Esophagus squamous epithelium (tissue), 5 donors: ENCODE data around the gene CHST11. TPM values are rescaled to one million over a fixed set of nuclear protein-coding genes. Genes with fewer than 3 reads are reported as not detected.

Experiments
- DNase-seq: peaks from one replicate; lab custom pipeline; 2025; lab: John Stamatoyannopoulos, UW
- H3K27ac ChIP-seq, 4 donors: fragments of 200-600 bp; sonication (generic); one replicate each; pipeline ENCODE4 v1.5.1; 2016 to 2019; ENCODE audit warnings: mild to moderate bottlenecking in 1 of 4
- H3K27me3 ChIP-seq, 4 donors: fragments of 200-600 bp; sonication (generic); 1 replicate in 3 of 4; 2 replicates in 1 of 4; pipeline versions ENCODE4 v1.5.1 to v1.6.0; 2017 to 2021; ENCODE audit warnings: antibody characterized with exemption in 1 of 4
- H3K36me3 ChIP-seq, 3 donors: fragments of 200-600 bp; sonication (generic); one replicate each; pipeline ENCODE4 v1.5.1; 2016 to 2019
- H3K4me1 ChIP-seq, 3 donors: fragments of 200-600 bp; sonication (generic); one replicate each; pipeline ENCODE4 v1.5.1; 2017 to 2019
- H3K4me3 ChIP-seq, 4 donors: fragments of 200-600 bp; sonication (generic); 1 replicate in 3 of 4; 2 replicates in 1 of 4; pipeline ENCODE4 v1.5.1; 2016 to 2019; ENCODE audit warnings: mild to moderate bottlenecking in 2 of 4, moderate library complexity in 1 of 4
- H3K9me3 ChIP-seq, 3 donors: fragments of 200-600 bp; sonication (generic); one replicate each; pipeline ENCODE4 v1.5.1; 2016 to 2019
- POLR2A ChIP-seq, 4 donors: fragments of 450-650 bp; IDR thresholded peaks; one replicate each; pipeline ENCODE4 v1.6.1; 2017; ENCODE audit warnings: antibody characterized with exemption in 4 of 4, mild to moderate bottlenecking in 4 of 4, moderate library complexity in 3 of 4
- WGBS, 2 donors: methylation state at CpG; one replicate each; pipeline ENCODE4 v1.1.5; 2018; 5-methylcytosine and 5-hydroxymethylcytosine counted together
- intact Hi-C: fragments of 100-400 bp; cut with DNase I; formaldehyde crosslinking; loops from one replicate; pipeline ENCODE4 v1.15.0; 2022
- total RNA-seq, 4 donors: library from RNA; depleted of rRNA; stranded (reverse); fragments of >200 nt; gene quantifications; one replicate each; pipeline ENCODE4 v1.1.0, GENCODE V29; 2016
- TF ChIP-seq, protein P1 (sequence below), 6 experiments: fragments of 450-650 bp in 4 of 6; fragments of 200-600 bp in 2 of 6; sonication (generic) in 2 of 6; IDR thresholded peaks; one replicate each; pipeline ENCODE4 v1.5.1; 2016 to 2019; ENCODE audit warnings: antibody characterized with exemption in 6 of 6, mild to moderate bottlenecking in 4 of 6, moderate library complexity in 4 of 6
- donor health status: DM: yes; HTN: yes; CAD: no.

Gene CHST11
- total RNA-seq, 4 donors from 2014 or later = 6.3 to 12.6 (median 10.3) TPM

DNA sequence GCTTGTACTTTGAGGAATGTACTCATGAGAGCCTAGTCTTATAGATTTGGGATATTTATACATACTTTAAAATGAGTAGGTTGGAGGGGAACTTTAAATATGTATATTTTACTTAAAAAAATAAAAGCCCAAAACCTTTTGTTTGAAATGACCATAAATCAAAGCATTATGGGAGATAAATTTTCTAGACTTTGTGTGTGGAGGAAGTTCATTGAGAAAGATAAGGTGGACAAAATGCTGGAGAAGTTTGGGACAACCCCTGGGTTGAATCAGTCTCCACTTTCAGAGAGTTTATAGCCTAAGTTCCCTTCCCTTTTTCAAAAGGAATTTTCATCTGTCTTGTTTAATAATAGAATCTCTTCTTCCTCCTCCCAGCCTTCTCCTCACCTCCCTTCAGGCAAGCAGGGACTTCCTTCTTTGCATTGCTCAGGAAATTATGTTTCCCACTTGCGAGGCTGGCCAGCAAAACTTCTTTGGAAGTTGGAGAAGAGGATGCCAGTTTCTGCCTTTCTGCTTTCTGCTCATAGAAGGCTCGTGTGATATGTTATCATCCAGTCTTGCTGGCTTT lies 54.2 kb downstream of the CHST11 start:
- H3K27ac ChIP-seq = no peak overlapping the region
- TF ChIP-seq, protein P1, sequence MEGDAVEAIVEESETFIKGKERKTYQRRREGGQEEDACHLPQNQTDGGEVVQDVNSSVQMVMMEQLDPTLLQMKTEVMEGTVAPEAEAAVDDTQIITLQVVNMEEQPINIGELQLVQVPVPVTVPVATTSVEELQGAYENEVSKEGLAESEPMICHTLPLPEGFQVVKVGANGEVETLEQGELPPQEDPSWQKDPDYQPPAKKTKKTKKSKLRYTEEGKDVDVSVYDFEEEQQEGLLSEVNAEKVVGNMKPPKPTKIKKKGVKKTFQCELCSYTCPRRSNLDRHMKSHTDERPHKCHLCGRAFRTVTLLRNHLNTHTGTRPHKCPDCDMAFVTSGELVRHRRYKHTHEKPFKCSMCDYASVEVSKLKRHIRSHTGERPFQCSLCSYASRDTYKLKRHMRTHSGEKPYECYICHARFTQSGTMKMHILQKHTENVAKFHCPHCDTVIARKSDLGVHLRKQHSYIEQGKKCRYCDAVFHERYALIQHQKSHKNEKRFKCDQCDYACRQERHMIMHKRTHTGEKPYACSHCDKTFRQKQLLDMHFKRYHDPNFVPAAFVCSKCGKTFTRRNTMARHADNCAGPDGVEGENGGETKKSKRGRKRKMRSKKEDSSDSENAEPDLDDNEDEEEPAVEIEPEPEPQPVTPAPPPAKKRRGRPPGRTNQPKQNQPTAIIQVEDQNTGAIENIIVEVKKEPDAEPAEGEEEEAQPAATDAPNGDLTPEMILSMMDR (IDR thresholded peaks at IDR 0.05) = no peak
- TF ChIP-seq POLR2A (IDR thresholded peaks at IDR 0.05) = no peak
- DNase-seq = no peak
- WGBS, 2 donors = 56 to 76% methylated on average over 2 of the region's 2 CpGs
- no peaks in the 10 kb centered on the region for H3K9me3 ChIP-seq
- H3K4me3 ChIP-seq = no peak overlapping the region
- no peaks in the 10 kb centered on the region for H3K36me3 ChIP-seq
- intact Hi-C loops = no loop called here
- H3K27me3 ChIP-seq = no peaks in the 10 kb centered on the region
- H3K4me1 ChIP-seq = peaks cover 0 to 6% (median 3%) of the 10 kb centered on the region in 3 donors

DNA sequence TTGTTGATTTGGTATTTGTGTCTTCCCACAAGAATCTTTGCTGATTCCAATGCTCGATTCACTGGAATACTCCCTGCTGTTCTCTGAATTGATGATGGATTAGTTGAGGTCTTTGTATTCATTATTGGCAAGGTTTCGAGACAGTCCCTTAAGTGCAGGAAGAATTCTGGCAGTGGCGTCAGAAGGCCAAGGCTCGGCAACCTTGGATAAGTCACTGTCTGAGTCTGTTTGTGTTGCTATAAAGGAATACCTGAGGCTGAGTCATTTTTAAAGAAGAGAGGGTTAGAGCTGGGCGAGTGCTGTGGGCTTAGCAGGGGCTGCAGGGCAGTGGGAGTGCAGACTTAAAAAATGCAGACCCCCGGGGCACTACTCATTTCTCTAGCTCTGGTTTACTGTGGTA lies 56.9 kb downstream of the CHST11 start:
- no peak for DNase-seq
- peaks cover 0 to 6% (median 3%) of the 10 kb centered on the region in 3 donors for H3K4me1 ChIP-seq
- H3K27me3 ChIP-seq = no peaks in the 10 kb centered on the region
- H3K9me3 ChIP-seq = no peaks in the 10 kb centered on the region
- no peak for TF ChIP-seq POLR2A (IDR thresholded peaks at IDR 0.05)
- TF ChIP-seq, protein P1 (IDR thresholded peaks at IDR 0.05) = no peak
- no peaks in the 10 kb centered on the region for H3K36me3 ChIP-seq
- no peak overlapping the region for H3K27ac ChIP-seq
- H3K4me3 ChIP-seq = no peak overlapping the region
- 33 to 52% methylated on average over 5 to 6 of the region's 6 CpGs for WGBS, 2 donors
- intact Hi-C loops = no loop called here

DNA sequence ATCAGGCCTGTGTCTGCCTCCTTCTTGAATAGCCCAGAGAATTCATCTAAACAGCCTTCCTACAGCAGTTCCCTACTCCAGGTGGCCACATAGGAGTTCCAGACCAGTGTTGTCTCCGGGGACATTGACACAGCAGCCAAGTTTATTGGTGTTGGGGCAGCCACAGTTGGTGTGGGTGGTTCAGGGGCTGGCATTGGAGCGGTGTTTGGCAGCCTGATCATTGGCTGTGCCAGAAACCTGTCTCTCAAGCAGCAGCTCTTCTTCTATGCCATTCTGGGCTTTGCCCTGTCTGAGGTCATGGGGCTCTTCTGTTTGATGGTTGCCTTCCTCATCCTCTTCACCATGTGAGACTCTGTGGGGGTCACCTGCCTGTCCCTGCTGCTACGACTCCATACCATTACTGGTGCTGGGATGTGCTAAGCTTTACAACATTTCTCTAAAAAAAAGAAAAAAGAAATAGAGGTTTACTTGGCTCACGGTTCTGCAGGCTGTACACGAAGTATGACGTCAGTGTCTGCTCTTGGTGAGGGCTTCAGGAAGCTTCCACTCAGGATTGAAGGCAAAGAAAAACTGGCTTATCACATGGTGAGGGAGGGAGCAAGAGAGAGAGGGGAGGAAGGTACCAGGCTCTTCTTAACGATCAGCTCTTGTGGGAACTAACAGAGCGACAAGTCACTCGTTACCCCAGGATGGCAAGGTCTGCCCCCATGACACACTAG lies 57.5 kb downstream of the CHST11 start:
- Histone ChIP-seq H3K36me3 (no peaks in the 10 kb centered on the region), H3K4me3 (no peak overlapping the region), H3K27me3 (no peaks in the 10 kb centered on the region), H3K4me1 (peaks cover 0 to 6% (median 3%) of the 10 kb centered on the region in 3 donors), H3K27ac (no peak overlapping the region), H3K9me3 (no peaks in the 10 kb centered on the region)
- no peak for TF ChIP-seq POLR2A (IDR thresholded peaks at IDR 0.05)
- TF ChIP-seq, protein P1 (IDR thresholded peaks at IDR 0.05) = no peak
- intact Hi-C loops = no loop called here
- DNase-seq = no peak
- WGBS, 2 donors = 79 to 92% methylated on average over 8 of the region's 9 CpGs

DNA sequence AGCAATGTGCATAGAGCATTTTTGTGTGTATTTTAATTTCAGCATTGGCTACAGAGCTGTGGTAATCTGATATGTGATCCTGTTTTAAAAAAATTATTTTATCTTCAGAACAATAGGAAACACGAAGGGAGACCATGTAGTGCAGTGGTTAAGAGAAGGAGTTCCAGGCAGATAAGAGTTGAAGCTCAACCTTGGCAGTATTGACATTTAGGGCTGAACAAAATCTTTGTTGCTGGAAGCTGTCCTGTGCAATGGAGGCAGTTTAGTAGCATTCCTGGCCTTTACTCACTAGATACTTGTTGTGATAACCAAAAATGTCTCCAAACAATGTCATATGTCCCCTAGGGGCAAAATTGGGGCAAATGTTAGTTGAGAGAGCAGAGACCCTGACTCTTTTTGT lies 59.2 kb downstream of the CHST11 start:
- Histone ChIP-seq H3K4me1 (peaks cover 0 to 16% (median 0%) of the 10 kb centered on the region in 3 donors), H3K27me3 (no peaks in the 10 kb centered on the region), H3K36me3 (no peaks in the 10 kb centered on the region)

DNA sequence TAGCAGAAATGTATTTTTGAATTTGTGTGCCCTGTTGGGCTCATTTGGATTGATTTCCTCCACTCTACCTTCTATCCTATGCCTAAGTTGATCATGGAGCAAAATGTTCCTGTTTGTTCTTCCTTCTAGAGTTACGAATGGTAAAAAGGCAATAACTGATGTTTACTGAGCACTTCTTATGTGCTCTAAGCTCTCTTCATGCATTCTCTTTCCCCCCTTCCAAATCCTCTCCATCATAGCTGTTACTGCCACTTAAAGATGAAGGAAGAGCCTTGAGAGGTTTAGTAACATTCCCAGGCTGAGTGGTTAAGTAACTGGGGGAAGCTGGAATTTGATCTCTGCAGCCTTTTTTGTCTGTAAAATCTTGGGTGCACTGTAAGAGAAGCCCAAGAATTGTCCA lies 60.1 kb downstream of the CHST11 start:
- Histone ChIP-seq H3K9me3 (no peaks in the 10 kb centered on the region), H3K4me3 (no peak overlapping the region), H3K27ac (no peak overlapping the region), H3K36me3 (no peaks in the 10 kb centered on the region), H3K27me3 (no peaks in the 10 kb centered on the region), H3K4me1 (peaks cover 0 to 20% (median 0%) of the 10 kb centered on the region in 3 donors)
- TF ChIP-seq, protein P1 (IDR thresholded peaks at IDR 0.05) = no peak
- no peak for TF ChIP-seq POLR2A (IDR thresholded peaks at IDR 0.05)
- 82 to 87% methylated on average over 1 of the region's 1 CpG for WGBS, 2 donors
- intact Hi-C loops = no loop called here
- no peak for DNase-seq

More for the DNA sequence above, 59.2 kb downstream of the CHST11 start:
- H3K4me3 ChIP-seq = no peak overlapping the region
- H3K9me3 ChIP-seq = no peaks in the 10 kb centered on the region
- no peak overlapping the region for H3K27ac ChIP-seq
- intact Hi-C loops = no loop called here
- 46 to 68% methylated on average over 1 of the region's 1 CpG for WGBS, 2 donors
- no peak for TF ChIP-seq POLR2A (IDR thresholded peaks at IDR 0.05)
- TF ChIP-seq, protein P1 (IDR thresholded peaks at IDR 0.05) = no peak
- no peak for DNase-seq
